Measurements from ENCODE around the gene SIRPA. TPM values are rescaled to one million over a fixed set of nuclear protein-coding genes. Genes with fewer than 3 reads are reported as not detected.

Gene SIRPA
- total and polyA plus RNA-seq, 2 of the 8 experiments (the other 6 are each of a cell fraction or from before 2014, with no cell fraction given) = 3.9 to 4.3 TPM

- H3K79me2 ChIP-seq (ENCODE audit: control insufficient read depth in 1 of 2, insufficient read depth in 2 of 2, low read length in 2 of 2) = no peaks in the 10 kb centered on the region
- WGBS, 2 experiments (ENCODE audit: extremely low coverage in 1 of 2, insufficient coverage in 1 of 2, insufficient read length in 1 of 2, insufficient replicate concordance in 2 of 2, low coverage in 1 of 2, low lambda C conversion rate in 2 of 2, missing lambda C conversion rate in 1 of 2) = 92% methylated on average over 12 of the region's 12 CpGs; no CpG with 5 or more reads in 1 of the 2 experiments
- no peak for TF ChIP-seq BACH1 (IDR thresholded peaks at IDR 0.05; ENCODE audit: low read length)
- TF ChIP-seq SIX5 (IDR thresholded peaks at IDR 0.05; ENCODE audit: low read depth, low read length) = no peak
- TF ChIP-seq ZNF274 (IDR thresholded peaks at IDR 0.05; ENCODE audit: borderline replicate concordance, extremely low read depth, low read length) = no peak
- TF ChIP-seq NANOG (IDR thresholded peaks at IDR 0.05; ENCODE audit: insufficient read depth, low read depth, low read length, poor library complexity, severe bottlenecking) = no peak
- TF ChIP-seq SAP30 (IDR thresholded peaks at IDR 0.05; ENCODE audit: insufficient read depth, insufficient replicate concordance, low read length) = no peak
- TF ChIP-seq SP2 (IDR thresholded peaks at IDR 0.05; ENCODE audit: low read length) = no peak
- no peak for TF ChIP-seq CBX8 (IDR thresholded peaks at IDR 0.05; ENCODE audit: borderline replicate concordance, low read depth, low read length)
- no peak for TF ChIP-seq EGR1 (IDR thresholded peaks at IDR 0.05; ENCODE audit: borderline replicate concordance, low read depth, low read length)
- TF ChIP-seq E2F6 (IDR thresholded peaks at IDR 0.05) = no peak
- TF ChIP-seq BCL11A (IDR thresholded peaks at IDR 0.05; ENCODE audit: low read depth in 2 of 2, low read length in 2 of 2) = no peak
- no peak for TF ChIP-seq SIN3A (conservative IDR thresholded peaks at IDR 0.05 in 1 of 2, IDR thresholded peaks at IDR 0.05 in 1 of 2; ENCODE audit: low read depth in 1 of 2, low read length in 2 of 2)
- TF ChIP-seq GABPA (IDR thresholded peaks at IDR 0.05; ENCODE audit: borderline replicate concordance, insufficient read depth, low read length) = no peak
- TF ChIP-seq TCF12 (IDR thresholded peaks at IDR 0.05; ENCODE audit: low read depth, low read length) = no peak
- no peak for TF ChIP-seq HDAC6 (IDR thresholded peaks at IDR 0.05; ENCODE audit: low read depth, low read length)
These were observed 16.8 kb downstream of the SIRPA start for GRCh38 chr20:1912053-1912452.

More at GRCh38 chr20:1912053-1912452, 16.8 kb downstream of the SIRPA start:
- POLR2A ChIA-PET (ENCODE audit: partially characterized antibody) = no interaction called here
- Histone ChIP-seq H4K91ac (replicated peaks; ENCODE audit: insufficient read length, low read length) (no peak overlapping the region), H2AK5ac (ENCODE audit: low read depth, low read length) (no peak overlapping the region), H4K20me1 (replicated peaks in 1 of 2; ENCODE audit: control insufficient read depth in 1 of 2, insufficient read depth in 2 of 2, low read length in 2 of 2) (peaks cover 0 to 6% of the 10 kb centered on the region in 2 experiments), H3K4me3 (ENCODE audit: extremely low read depth in 1 of 4, insufficient read depth in 2 of 4, low read depth in 3 of 4, low read length in 4 of 4) (no peak overlapping the region), H4K5ac (ENCODE audit: insufficient read length, low read depth, low read length) (no peak overlapping the region), H3K14ac (ENCODE audit: insufficient read length) (no peak overlapping the region), H3K27me3 (replicated peaks in 1 of 4; ENCODE audit: control insufficient read depth in 3 of 4, extremely low read depth in 1 of 4, insufficient read depth in 3 of 4, low read length in 3 of 4) (no peaks in the 10 kb centered on the region), H4K8ac (ENCODE audit: extremely low read depth, insufficient read depth, low read length) (no peak overlapping the region), H2BK12ac (ENCODE audit: low read depth, low read length) (no peak overlapping the region), H2BK5ac (ENCODE audit: low read depth, low read length) (no peak overlapping the region), H3K4ac (replicated peaks; ENCODE audit: insufficient read length, low read depth, low read length) (no peak overlapping the region), H3K9me3 (ENCODE audit: insufficient read depth in 2 of 2, low read depth in 1 of 2, low read length in 1 of 2) (no peaks in the 10 kb centered on the region), H3K4me2 (ENCODE audit: insufficient read depth in 1 of 2, low read depth in 2 of 2, low read length in 2 of 2) (no peak overlapping the region), H3K56ac (replicated peaks; ENCODE audit: insufficient read length, low read depth, low read length) (no peak overlapping the region), H2BK120ac (replicated peaks; ENCODE audit: low read depth, low read length) (no peak overlapping the region), H3K9ac (replicated peaks in 1 of 4; ENCODE audit: extremely low read depth in 1 of 4, low read depth in 3 of 4, low read length in 3 of 4) (no peak overlapping the region), H2BK20ac (ENCODE audit: low read length) (no peak overlapping the region), H3K36me3 (ENCODE audit: control insufficient read depth in 2 of 4, insufficient read depth in 4 of 4, low read length in 3 of 4) (no peaks in the 10 kb centered on the region), H3K23ac (ENCODE audit: insufficient read length) (no peak overlapping the region), H3K79me1 (ENCODE audit: low read depth, low read length) (no peaks in the 10 kb centered on the region), H3K18ac (ENCODE audit: extremely low read depth, low read length) (no peak overlapping the region), H3K4me1 (replicated peaks in 1 of 4; ENCODE audit: control insufficient read depth in 3 of 4, insufficient read depth in 4 of 4, low read length in 3 of 4) (peaks cover 0 to 6% (median 1%) of the 10 kb centered on the region in 4 experiments; a peak in 2 of 7 replicates), H3K27ac (ENCODE audit: low read depth, low read length) (no peak overlapping the region), H3K23me2 (ENCODE audit: low read depth, low read length) (no peaks in the 10 kb centered on the region; the same call in 1 of the 2 replicates), H2BK15ac (ENCODE audit: low read length) (no peak overlapping the region), H2AFZ (ENCODE audit: low read length) (no peak overlapping the region)
- CTCF ChIA-PET (ENCODE audit: partially characterized antibody) = interaction anchor here (1.7 to 2.5 kb wide), 3 partner anchors 13 to 147 kb away, joined by 3 to 6 read pairs (median 5); no protein-coding TSS in a partner anchor
- no peak for FAIRE-seq
- DNase-seq (ENCODE audit: low read depth in 1 of 2, low spot score in 2 of 2) = no peak
